Suppressor macrophage treated with lipopolysaccharide for 1 hour (primary cell): ENCODE results near the gene LTV1.
"Not testable (repeated sequence)": the region's sequence is repeated elsewhere in the genome, so short reads cannot be mapped to it uniquely, and the experiment has no call there.

Source experiments
- DNase-seq, 3 donors: peaks; one replicate each; pipeline ENCODE4 v3.0.0-alpha.2; 2020 to 2022

LTV1 gene

DNA sequence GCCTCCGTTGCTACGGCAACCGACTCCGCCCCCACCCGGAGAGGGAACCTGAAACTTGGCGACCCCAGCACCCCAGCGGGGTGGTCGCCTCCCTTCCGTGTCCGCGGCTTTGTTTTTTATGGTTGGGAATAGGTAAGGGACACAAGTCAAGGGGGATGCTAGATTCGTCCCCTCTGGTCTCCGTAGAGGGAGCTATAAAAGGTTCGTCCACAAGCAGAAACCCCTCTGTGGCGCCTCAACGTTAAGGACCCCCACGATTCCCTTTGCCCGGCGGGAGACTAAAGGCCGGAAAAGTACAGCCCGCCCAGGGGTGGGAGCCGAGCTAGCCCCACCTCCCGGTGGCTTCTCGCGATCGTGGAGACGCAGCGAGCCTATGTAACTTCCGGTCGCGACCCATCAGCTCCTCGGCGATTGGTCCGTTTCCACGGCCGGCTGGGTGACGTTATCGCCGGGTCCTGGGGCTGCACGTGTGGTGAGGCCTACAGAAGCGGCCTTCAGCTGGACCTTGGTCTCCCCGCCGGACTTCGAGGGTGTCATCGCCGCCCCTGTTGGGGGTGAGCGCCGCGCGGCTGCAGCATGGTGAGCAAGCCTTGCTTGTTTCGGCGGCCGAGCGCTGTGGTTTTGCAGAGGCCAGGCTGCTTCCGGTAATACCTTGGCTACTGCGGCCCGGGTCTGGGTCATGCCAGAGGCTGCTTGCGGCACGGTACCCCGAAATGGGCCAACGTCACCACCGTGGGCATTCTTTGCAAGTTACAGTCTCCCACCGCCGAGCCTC is at the start of gene LTV1:
LTV1 (plus strand) TSS at position 437 of the 775 bp plus-strand sequence; CDS start at position 577, 140 bp downstream.
- peak; percentile 96 to 98 (median 97) for DNase-seq

DNA sequence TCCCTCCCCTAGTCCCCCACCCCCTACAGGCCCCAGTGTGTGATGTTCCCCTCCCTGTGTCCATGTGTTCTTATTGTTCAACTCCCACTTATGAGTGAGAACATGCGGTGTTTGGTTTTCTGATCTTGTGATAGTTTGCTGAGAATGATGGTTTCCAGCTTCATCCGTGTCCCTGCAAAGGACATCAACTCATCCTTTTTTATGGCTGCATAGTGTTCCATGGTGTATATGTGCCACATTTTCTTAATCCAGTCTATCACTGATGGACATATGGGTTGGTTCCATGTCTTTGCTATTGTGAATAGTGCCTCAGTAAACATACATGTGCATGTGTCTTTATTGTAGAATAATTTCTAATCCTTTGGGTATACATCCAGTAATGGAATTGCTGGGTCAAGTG is 46.6 kb upstream of the LTV1 start:
- DNase-seq, result not testable (repeated sequence)

- not testable (repeated sequence) for DNase-seq
These were observed 44.7 kb upstream of the LTV1 start for GRCh38 chr6:143798487-143798886.

- peak; percentile 12 to 37 (median 36) for DNase-seq
These were observed 40.1 kb upstream of the LTV1 start for GRCh38 chr6:143802833-143803565.

- no peak for DNase-seq
These were observed 39.2 kb upstream of the LTV1 start for GRCh38 chr6:143803769-143804568.

- peak; percentile 31 to 44 (median 33) for DNase-seq
These were observed 38.3 kb upstream of the LTV1 start for GRCh38 chr6:143804835-143805239.

- DNase-seq, result peak; percentile 95 to 97 (median 96)
These were observed 36.6 kb upstream of the LTV1 start for GRCh38 chr6:143806282-143807102.

DNA sequence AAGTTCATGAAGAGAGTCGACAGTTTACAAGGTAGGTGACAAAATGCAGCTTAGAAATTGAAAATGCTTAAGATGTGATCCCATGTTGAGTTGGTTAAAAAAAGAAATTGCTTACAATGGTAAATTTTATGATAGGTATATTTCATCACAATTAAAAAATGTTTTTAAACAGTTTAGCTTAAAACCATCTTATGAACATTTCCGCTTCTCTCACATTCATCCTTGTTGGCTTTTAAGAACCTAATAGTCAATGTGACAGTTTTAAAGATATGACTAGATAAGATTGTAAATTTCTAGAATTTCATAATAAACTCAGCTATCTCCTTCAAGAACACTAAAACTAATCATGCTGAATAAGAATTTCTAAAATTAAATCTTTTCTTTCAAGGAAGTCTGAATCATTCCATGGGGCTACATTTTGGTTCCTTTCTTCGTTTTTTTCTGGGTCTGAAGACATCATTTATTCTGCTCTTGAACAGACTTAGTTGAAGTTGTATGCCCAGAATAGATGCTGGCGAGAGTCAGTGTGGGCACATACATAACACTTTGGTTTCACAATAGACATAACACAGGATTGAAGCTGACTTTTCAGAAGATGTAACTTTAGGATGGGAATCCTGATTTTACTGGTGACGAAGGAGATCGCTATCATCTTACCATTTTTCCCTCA is 35.9 kb upstream of the LTV1 start:
- DNase-seq, result peak; percentile 62 to 77 (median 76)

- DNase-seq, result no peak
These were observed 32.4 kb upstream of the LTV1 start for GRCh38 chr6:143810745-143811144.

DNA sequence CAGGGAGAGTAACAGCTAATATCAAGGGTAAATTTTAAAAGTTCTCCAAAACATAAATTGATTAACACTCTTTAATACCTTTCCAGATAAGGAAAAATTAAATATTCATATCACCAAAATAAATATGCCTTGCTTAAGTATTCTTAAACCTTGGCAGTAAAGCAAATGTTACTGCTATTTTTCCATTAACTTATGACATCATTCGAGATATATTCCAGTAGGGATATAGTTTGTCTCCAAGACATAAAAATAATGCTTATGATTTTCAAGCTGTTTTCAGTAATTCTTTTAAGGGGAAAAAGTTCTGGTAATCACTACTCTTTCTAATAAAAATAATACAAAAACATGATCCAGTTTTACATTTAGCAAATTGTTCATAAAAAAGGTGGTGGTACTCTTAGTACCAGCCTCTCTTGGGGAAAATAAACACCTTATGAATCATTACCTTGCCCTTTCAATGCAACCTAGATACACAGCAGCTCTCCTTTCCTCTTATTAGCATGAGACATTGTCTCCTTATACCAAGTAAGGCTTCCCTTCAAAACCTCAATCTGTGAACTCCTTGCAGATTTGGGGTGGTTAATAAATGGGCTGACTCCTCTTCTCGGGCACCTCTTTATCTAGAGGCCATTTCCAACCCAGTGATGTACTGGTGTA is 31.5 kb upstream of the LTV1 start:
- DNase-seq, result no peak

DNA sequence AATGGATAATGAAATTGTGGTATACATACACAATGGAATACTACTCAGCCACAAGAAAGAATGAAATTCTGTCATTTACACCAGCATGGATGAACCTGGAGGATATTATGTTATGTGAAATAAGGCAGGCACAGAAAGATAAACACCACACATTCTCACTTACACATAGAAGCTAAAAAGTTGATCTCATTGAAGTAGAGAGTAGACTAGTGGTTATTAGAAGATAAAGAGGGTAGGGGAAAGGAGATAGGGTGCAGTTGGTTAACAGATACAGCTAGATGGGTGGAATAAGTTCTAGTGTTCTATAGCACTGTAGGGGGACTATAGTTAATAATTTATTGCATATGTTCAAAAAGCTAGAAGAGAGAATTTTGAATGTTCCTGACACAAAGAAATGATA is 25.5 kb upstream of the LTV1 start:
- DNase-seq, result no peak

DNA sequence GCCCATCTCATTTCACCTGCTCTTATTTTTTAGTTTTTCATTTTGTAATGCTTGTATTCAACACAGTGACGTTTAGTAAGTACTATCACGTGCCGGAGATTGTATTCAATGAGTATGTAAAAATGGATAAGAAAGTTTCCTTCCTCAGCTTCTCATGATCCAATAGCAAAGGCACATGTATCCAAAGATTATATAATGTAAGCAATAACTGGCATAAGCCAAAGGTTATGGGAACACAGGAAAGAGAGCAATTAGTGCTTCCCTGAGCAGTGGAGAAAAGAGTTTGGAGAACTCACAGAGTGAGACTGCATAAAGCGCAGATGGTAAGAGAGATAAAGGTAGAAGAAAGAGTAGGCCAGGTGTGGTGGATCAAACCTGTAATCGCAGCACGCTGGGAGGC is 21.8 kb upstream of the LTV1 start:
- DNase-seq, result no peak

DNA sequence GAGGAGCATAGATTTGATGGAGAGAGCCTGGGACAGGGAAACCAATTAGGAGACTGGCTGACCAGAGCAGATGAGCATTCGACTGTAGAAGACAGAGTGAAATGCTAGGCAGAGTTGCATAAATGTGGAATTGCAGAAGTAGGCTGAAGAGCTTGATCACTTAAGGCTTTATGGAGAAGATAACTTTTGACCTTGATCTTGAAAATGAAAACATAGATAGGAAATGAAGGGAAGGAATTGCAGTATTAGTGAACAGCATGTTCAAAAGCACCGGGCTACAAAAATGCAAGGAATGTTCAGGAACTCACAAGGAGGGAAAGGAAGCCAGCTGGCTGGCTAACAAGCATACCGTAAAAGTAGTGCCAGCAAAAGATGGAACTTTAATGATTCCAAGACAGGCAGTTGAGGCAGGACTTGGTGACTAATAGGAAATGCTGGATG is 20.5 kb upstream of the LTV1 start:
- peak; percentile 6 to 22 (median 9) for DNase-seq

- DNase-seq, result peak in 1 of 3 donors; percentile 23
These were observed 19.6 kb upstream of the LTV1 start for GRCh38 chr6:143823548-143823947.

DNA sequence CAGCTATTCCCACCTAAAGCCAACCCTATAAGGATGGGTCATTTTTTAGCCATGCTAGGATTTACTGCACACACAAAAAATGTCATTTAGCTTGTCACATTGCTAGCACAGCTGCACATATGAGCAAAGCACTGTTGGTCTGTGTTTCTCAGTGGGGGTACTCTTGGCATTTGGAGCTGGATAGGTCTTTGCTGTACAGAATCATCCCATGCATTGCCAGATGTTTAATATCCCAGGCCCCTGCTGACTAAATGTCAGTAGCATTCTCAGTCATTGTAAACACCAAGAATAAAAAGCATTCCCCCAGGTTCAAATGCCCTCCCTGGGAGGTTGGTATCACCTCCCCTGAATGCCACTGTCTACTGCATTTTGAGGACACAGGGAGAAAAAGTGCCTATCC is 14.6 kb upstream of the LTV1 start:
- DNase-seq, result no peak

GRCh38 chr6:143836150-143836549 is 7.0 kb upstream of the LTV1 start:
- no peak for DNase-seq

- no peak for DNase-seq
These were observed 4.7 kb upstream of the LTV1 start for GRCh38 chr6:143838395-143838794.

DNA sequence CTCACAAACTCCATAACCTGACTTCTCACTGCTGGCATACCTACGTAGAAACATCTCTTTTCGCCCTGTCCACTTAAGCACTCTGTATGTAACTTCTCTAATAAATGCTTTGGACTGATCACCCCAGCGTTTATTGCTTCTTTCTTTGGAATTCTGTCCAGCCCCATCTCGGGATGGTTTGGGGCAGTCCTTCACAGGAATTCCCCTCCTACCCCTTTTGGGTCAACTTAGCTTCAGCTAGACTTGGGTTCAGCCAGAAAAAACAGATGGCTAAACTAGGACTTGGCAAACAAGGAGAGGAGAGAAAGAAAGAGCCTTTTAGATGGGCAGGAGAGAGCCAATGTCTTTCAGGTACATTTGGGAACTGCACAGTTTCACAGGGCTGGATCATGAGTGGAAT is 3.9 kb upstream of the LTV1 start:
- no peak for DNase-seq

DNA sequence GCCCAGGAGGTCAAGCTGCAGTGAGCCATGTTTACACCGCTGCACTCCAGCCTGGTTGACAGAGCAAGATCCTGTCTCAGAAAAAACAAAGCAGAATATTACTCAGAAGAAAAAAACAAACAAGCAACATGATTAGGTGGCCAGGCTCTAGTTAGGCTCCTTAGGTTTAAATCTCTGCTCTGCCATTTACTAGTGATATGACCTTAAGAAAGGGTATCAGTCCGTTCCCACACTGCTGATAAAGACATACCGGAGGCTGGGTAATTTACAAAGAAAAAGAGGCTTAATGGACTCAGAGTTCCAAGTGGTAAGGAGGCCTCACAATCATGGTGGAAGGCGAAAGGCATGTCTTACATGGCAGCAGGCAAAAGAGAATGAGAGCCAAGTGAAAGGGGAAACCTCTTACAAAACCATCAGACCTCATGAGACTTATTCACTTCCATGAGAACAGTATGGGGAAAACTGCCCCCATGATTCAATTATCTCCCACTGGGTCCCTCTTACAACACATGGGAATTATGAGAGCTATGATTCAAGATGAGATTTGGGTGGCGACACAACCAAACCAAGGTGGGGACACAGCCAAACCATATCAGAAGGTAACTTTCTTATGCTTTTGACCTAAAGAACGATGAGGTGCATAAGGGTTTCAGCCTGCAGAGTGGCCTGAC is 2.4 kb upstream of the LTV1 start:
- peak; percentile 25 to 61 (median 48) for DNase-seq

DNA sequence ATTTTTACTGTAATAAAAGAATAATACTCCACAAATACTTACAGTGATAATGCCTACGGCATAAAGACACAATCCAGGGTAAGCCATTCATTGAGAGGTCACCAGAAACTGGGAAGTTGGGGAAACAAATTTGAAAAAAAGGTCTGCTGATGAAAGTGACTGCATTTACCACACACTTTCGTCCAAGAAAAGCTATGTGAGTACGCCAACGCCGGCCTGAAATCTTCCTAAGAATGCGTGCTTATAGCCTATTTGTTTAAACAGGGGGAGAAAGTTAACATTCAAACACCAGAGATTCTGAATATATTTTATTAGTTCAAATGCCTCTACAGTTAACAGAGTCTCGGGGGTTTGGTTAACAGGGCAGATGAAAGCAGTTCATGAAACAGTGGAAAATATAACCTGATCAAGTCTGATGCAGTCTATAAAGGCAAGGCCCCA is 657 bp upstream of the LTV1 start:
- peak; percentile 37 to 53 (median 42) for DNase-seq

DNA sequence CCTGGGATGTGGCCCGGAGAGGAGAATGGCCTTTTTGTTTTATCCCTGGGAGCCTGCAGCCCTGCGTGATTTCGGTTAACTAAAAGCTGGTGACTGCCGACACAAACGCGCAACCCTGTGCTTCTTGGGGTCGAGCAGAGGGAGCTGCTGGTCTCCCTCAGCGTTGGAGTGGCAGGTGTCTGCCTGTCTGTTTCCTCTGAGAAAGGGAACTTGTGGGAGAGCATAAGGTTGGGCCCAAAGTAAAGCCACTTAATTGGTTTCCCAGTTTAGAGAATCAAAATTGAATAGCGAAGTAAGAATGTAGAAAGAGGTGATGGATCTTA is 500 bp downstream of the LTV1 start:
- DNase-seq, result peak in 1 of 3 donors; percentile 11
